ENCODE data around the gene EFR3B.

The EFR3B gene

DNA sequence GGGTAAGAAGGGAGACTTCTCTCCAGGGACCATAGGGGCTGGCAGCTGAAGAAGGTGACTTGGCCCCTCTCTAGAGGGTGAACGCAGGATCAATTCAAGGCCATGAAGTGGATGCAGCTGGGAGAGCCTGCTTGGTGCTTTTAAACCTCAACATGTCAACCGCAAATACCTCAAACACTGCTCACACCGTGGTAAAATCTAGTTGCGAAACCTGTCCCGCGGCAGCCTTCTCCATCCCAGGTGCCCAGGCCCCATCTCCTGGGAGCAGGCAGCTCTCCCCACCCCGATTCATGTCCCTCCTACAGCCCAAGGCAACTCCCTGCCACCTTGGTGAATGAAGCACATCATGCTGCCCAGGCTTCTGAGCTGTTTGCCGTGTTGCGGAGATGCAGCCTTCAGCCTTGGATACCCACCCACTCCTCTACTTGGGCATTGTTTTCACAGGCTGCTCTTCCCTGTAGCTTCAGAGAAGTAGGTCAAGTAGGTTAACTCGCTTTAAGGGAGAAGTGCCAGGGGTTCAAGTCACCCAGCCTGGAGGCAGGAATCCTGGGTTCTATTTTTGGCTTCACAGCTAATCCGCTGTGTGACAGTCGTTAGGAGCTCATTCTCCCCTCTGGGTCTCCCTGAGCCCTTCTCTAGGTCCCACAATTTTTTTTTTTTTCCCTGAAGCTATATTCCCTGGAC is 6.2 kb upstream of the EFR3B start:
- DNase-seq = no peak

DNA sequence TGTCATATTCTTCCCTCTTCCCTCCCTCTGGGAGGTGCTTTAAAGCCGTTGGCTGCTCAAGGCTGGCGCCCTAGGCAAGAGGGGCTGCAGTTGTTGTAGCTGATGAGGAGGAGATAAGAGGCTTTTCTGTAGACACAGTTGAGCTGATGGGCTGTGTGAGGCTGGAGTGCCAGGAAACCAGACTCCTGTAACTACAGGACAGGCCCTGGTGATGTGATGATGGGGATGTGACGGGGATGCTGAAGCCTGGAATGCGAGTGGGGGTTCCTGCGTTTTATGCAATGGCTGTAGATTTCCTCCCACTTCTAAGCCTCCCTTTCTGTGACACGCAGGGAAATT is 5.7 kb upstream of the EFR3B start:
- DNase-seq = no peak

DNA sequence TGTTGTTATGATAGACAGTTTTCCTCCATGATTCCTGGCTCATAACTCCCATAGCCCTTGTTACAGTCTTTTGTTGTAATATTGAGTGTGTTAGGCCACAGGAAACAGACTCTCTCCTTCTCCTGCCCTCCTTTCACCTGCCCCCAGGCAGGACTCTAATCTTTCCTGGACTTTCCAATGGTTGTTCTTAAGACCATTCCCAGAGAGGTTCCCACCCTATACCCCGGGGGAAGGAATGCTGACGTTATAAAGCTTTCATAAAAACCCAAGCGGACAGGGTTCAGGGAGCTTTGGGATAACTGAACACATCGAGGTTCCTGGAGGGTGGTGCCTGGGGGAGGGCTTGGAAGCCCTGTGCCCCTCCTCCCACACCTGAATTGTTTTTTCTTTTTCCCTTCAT is 2.8 kb upstream of the EFR3B start:
- DNase-seq = no peak

DNA sequence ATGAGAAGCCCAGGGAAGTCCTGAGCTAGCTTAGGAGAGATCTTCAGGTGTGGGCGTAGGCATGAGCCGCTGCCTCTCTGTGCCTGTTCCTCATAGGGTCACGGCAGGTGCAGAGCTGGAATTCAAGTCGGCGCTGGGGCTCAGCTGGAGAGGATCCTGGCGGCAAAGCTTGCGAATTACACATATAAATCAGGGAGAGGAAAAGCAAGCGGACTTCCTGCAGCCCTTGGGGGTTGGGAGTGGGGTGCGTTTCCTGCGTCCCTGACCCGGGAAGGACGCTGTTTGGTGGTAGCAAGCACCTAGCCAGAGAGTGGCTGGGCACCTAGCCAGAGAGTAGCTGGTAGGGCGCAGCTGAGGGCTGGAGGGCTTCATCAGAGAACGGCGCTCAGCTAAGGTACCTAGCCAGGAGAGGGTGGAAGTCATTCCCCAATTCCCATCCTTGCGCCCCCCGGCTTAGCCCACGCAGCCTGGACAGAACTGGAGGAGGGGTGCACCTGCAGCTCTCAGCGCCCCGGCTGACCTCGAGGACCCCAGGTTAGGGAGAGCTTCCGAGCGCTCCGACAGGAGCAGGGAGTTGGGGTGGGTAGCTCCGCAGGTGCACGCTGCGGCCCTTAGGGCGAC is 459 bp upstream of the EFR3B start:
- no peak for DNase-seq

DNA sequence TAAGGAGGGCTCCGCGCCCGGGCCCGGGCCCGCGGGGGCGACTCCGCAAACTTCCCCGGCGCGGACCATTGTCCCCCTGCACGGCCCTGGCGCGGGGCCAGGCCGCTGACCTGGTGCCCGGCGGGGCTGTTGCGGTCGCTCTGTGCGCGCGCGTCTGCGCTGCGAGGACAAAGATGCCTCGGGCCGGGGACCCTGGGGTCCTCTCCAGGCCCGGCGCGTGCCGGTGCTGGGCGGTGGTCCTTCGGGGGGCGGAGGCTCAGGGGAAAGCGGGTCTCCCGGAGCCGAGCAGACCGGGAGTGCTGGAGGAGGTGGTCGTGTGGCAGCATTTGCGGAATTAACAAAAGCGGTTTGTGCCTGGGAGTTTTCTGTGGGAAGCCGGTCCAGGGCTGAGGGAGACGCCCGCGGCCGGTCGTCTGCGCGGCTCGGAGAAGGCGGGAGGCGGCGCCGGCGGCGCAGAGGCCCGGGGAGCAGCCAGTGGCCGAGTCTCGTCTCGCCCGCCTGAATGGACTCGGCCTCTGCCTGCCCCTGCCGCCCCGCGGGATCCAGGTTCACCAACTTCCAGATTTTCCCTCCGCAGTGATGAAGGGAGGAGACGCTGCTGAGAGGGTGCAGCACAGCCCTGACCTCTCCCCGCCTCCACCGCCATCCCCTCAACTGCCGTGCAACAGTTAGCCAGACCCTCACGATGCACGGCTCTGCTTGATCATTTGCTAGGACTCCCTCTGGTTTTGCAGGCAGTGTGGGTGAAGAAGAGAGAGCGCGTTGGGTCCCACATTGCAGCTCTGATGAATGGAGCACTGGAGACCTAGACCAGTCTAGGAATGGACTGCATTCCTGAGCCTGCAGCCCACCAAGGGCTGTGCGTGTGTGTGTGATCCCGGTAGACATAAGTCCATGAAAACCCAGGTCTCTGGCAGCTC is 705 bp downstream of the EFR3B start:
- peak; percentile 19 for DNase-seq

DNA sequence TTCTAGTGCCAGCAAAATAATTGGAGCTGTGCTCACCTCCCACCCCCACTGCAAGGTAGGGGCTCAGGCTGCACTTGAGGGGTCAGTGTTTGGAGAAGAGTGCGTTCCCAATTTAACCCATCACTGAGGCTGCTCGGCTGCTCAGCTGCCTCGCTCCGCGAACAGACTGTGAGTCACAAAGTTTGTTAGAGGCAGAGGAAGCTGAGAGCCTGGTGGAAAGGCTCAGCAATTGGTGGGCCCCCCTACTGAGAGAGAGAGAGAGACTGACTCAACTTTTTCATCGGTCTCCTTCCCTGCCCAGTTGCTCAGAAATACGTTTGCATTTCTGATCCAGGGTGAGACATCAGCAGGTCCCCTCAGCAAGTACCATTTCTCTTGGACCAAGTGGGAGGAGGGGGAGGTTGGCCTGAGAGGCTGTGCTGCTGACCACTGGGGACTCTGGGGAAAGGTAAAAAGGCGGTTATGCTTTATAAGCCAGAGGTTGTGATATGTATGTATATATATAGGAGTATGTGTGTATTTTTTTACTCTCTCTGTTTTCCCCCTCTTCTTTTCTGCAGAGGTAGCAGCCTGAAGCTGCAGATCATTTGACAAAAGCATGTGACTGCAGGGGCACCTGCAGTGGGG is 1.5 kb downstream of the EFR3B start:
- peak; percentile 45 for DNase-seq

DNA sequence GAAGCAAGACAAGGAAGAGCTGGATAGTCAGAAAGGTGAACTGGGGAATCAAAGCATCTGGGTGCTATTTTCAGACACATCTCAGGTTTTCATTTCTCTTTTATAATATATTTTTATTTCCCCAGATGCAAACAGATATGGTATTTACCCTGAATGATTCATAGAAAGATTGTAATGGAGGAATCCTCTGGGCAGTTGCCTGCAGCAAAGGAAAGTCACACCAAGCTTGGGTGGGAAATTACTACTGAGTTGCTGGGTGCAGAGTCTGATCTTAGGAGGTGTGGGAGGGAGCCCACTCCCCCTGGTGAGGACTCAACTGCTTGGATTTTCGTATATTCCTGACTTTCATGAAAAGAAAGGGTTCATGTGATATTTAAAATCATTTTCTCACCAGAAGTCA is 2.1 kb downstream of the EFR3B start:
- DNase-seq = no peak

DNA sequence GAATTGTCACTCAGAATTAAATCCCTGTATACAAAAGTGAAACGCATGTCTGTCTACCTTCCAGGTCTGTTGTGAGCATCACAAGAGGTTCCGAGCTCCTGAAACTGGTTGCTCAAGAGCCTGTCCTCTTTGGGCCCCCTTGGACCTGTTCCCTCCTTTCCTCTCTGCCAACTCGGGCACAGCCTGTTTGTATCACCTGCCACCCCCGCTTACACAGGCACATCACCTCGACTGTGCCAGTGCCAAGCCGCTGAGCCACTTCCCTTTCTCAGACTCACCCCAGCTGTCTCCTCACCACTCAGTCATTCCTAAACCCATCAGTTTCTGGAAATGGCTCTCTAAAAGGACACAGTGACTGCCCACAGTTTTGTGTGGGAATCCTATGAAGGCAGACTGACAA is 3.1 kb downstream of the EFR3B start:
- no peak for DNase-seq

DNA sequence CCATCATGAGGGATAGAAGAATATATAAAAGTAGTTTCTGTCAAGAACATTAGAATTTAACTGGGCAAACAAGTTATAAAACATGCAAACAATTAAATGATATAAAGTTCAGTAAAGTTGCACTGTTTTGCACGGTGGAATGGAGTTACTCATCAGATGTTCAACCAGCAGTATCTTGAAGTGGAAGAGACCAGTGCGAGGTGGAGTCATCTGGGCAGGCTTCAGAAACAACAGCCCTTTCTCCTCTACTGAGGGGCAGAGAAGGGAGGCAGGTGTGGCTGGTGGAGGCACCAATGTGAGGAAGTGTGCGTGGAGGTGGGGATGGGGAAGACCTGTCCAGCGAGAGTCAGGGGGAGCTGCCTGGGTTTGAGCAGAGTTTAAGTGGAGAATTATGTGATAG is 7.5 kb downstream of the EFR3B start:
- no peak for DNase-seq

DNA sequence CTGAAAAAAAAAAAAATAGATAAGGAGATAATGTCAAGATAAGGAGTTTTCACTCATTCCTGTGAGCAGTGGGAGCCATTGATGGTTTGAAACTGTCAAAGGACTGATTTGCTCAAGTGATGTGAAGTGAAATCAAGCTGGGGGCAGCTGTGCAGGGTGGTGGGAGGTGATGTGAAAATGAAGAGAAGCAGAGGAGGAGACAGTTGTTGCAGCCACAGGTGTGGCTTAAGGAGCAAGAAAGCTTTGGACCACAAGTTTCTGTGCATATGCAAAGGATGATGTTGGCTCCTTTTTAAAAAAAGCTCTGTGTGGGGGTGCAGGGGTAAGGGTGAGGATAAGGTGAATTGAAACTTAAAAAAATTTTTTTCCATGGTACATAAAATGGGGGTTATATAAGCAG is 8.3 kb downstream of the EFR3B start:
- DNase-seq = no peak

DNA sequence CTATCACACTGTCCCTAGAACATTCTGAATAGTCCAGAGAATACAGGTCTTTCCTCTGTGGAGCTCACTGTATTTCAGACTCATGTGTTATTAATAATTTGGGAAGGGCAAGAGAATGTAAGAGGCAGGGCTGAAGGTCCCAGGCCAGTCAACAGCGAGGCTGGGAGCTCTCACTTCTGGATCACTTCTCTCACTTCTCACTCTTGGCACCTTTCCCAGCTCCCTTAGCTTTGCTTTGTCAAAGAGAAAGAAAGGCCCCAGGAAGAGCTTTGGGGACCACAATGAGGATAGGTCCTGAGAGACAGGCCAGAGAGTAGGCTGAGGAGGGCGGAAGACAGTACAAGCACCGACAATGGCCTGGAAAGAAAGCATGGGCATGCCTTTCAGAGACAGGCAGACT is 11.2 kb downstream of the EFR3B start:
- no peak for DNase-seq

DNA sequence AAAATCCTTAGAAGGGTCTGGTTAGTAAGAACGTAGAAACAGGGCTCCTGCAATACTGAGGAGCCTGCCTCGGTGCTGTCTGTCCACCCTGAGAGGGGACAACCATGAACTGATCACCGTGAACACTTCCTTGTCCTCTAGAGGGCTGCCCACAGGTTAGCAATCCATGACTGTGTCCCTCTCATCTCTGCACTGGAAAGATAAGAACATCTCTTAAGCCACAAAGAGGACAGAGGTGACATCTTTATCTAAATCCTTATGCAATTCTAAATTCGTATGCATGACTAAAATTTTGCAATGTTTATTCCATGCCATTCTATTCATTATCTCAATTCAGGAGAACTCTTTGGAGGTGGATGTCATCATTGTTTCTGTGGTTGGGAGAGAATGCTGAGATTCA is 12.8 kb downstream of the EFR3B start:
- DNase-seq = no peak

DNA sequence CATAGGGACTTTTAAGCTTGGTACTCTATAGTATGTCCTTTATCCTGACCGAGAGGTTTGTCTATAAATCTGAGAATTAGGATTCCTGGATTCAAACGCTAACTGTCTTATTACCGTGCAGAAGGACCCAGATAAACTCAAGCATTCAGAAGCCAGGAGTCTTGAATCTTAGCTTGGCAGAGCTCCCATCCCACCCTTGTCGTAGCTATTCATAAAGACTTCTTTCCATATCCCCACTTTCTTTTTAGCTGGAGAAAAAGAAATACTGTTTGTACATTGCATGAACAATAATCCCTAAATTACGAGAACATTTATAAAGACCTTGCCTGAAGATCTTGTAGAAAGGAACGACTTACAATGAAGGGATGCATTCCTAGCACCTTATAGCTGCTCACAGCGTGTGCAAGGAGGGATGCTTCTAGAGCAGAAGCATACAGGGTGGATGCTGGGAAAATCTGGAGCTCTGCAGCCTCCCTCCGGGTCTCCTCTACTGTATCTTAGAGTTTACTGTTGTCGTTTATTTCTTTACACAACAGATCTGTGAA is 13.6 kb downstream of the EFR3B start:
- DNase-seq = no peak

DNA sequence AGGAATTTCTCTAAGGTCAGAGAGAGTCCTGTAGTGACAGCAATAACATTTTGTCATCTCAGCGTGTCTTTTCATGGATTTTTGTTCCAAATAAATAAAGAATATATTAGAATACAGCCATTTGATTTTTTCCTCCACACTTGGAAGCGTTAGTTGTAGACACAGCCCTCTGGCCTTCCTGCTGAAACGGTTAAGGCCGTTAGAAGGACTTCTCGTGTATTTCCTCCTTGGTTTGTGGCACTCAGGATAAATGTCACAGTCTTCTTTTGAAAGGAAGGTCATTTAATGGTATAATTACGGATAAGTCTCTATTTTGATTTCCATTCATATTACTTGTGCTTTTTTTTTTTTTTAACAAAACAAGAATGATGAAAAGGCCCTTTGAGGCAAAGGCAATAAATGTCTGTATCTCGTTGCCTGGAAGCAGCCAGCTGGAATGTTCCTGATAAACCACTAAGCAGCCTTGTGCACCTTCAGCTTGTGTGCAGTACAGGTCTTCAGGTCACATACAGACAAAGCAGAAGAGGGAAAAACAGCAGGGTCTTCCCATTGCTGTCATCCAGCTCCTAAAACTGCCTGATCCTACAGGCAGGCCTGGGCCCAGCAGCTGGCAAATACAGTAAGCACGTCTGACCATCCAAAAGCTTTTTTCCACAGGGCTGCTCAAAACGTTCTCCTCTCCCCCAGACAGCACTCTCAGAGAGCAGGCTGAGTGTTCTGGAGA is 14.4 kb downstream of the EFR3B start:
- no peak for DNase-seq

DNA sequence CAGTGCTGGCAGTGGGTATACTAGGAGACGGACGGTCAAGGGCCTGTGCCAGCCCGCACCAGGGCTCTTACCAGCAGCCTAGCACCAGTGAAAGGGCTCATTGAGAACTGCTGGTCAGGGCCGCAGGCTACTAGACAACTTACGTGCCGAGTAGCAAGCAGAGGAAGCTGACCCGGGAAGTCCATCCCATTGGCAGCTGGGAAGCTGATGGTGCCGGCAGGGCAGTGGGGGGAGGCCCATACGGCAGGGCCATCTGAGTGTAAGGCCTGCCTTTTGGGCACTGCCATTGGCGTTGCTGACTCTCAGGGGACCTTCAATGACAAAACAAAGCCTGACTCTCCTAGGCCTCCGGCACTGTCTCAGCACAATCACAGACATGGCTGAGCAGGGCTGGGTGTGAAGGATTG is 20.6 kb downstream of the EFR3B start:
- no peak for DNase-seq

DNA sequence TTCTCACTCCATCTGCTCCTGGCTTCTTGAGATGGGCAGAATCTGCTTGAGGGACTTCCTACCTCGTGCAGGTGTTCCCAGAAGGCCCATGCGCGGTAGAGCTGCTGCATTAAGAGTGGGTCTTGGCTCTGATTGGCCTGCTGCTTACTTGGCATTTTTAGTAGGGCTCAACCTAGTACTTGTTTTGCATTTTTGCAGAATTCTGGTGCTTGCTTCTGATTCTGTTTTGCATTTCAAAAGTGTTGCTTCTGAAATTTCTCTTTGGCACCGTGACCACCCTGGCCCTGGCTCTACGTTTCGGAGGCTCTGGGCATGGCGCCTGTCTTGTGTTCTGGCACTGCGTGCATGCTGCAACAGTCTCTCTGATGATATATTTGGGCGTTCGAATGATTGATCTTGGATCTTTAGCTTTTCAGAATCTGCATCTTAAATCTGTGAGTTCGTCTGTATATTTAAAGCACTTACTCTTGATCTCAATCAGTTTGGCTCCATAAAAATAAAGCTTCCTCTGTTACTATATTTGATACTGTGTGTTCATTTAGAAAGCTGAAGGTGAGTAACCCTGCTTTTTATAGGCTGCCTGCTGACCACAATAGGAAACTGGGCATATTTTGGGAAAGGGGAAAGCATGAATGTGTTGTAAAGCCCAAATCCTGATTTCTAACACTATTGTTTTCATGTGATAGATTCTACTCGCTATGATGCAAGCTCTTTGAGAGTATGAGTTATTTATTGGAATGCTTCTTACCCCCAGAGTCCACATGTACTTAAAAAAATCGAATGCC is 22.2 kb downstream of the EFR3B start:
- no peak for DNase-seq

DNA sequence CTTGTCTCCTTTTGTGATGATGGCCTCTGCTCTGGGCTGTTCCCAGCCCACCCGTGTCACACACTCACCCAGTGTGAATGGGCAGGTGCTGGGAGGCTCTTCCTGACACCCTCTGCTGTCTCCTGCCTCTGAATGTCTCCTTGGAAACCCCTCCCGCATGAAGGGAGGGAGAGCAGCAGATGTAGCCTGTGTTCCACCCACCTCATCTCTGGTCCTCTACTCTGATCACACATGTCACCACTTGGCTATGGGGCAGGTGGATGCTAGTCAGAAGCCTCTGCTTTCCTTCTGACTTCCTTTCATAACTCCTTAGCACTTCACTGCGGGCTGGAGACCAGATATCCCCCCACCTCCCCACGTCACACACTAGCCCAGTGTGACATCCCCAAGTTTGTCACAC is 23.9 kb downstream of the EFR3B start:
- no peak for DNase-seq

DNA sequence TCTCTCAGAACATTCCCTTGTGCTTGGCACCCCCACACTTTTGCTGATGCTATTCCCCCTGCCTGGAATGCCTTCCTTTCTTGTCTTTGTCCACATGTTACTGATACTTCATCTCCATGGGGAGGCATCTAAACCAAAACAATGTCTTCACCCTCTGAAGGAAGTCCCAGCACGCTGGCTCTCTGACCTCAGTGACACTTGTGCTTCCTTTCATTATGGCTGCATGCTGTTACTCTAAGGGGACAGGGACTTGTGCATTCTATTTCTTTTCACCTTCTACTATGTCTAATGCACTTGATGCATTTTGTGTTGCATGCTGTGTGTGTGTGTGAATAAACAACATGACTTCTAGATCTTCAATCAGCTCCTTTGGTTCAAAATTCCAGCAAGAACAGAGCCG is 24.6 kb downstream of the EFR3B start:
- no peak for DNase-seq

DNA sequence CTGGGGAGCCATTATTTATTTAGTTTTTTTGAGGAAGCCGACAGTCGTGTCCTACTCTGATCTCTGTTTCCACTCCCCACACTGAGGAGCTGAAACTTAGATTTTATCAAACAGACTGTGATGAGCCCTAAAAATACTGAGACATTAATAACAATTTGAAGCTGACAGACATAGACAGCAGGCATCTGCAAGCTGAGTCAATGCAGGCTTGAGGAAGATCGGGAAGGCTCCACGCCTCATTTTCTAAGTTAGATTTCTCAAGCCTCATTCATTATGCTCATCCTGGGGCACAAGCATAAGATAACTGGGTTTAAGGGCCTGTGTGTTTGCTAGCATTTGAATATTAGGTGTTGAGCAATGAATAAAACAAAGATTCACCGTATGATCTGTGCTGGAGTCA is 26.3 kb downstream of the EFR3B start:
- no peak for DNase-seq

DNA sequence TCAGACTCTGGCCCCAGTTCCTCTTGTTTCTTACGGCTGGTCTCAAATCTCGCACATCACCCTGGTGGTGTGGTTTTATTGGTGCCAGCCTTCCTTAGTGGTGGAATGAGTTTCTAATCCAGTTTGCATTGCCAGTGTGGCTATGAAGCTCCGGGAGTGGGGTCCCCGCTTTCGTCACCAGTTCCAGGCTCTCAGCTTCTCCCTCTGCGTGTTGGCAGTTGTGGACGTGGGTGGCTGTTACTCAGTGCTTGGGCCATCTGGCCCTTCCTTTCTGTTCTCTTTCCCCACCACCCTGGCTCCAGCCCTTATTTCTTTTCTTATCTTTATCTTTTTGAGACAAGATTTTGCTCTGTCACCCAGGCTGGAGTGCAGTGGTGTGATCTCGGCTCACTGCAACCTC is 30.1 kb downstream of the EFR3B start:
- DNase-seq = no peak

DNA sequence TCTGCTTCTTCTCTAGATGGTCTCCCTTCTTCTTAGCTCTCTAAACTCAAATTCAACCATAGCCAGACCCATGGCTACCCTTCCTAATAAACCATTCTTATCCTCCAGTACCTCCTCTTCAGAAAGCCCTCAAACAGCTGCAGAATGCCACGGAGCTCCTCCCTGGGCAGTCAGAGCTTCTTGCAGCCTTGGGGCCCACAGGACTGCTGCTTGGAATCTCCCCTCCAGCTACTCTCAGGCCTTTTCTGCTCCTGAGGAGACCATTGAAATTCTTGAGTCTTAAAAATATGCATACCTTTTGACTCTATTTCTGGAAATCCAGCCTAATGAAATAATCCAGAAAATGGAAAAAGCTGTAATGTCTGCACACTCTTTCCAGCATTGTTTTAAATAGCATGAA is 30.7 kb downstream of the EFR3B start:
- no peak for DNase-seq

DNA sequence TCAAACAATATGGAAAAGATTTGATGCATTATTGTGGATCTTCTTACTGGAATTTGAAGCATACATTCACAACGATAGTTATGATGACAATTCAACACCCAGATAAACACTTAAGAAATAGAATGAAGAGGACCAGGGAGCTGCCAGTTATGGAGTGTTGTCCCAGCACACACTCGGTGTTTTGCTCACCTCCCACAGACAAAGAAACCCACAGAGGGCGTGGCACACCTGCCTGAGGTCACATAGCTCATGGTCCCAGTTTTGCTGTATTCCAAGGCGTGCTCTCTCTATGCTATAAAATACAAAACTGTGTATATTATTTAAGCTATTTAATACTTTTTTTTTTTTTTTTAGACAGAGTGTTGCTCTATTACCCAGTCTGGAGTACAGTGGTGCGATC is 31.1 kb downstream of the EFR3B start:
- DNase-seq = no peak
